NCI-H1105 (cell line): ENCODE data around the gene CAT.
"Not testable (repeated sequence)": the region's sequence is repeated elsewhere in the genome, so short reads cannot be mapped to it uniquely, and the experiment has no call there.

Experiments
- DNase-seq: peaks from one replicate; lab custom pipeline; 2025; lab: John Stamatoyannopoulos, UW

Gene CAT

DNA sequence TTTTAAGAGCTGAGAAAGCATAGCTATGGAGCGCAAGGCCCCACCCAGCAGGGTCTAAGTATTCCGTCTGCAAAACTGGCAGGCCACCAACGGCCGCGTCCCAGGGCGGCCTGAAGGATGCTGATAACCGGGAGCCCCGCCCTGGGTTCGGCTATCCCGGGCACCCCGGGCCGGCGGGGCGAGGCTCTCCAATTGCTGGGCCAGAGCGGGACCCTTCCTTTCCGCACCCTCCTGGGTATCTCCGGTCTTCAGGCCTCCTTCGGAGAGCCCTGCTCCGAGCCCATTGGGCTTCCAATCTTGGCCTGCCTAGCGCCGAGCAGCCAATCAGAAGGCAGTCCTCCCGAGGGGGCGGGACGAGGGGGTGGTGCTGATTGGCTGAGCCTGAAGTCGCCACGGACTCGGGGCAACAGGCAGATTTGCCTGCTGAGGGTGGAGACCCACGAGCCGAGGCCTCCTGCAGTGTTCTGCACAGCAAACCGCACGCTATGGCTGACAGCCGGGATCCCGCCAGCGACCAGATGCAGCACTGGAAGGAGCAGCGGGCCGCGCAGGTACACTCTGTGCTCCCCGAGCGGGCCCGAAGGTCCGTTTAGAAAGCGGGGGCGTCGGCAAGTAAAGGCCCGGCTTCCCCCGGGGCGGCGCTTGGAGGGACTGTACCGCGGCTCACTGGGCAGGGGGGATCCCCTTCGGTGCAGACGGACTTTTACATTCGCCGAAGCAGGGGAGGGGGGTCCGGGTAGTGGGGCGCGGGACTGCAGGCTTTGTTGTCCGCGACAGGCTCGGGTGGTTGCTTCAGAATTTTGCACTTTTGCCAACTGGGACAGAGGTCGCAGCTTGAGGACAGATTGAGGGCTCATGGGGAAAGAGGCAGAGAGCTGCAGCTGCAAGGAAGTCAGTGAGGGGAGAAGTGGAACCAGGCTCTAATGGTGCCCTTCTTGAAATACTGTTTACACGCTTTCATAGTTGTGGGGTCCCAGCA, at the start of gene CAT:
CAT (plus strand) TSS at position 406 of the 979 bp plus-strand sequence; CDS start at position 486, 80 bp downstream.
- peak; percentile 97 for DNase-seq

DNA sequence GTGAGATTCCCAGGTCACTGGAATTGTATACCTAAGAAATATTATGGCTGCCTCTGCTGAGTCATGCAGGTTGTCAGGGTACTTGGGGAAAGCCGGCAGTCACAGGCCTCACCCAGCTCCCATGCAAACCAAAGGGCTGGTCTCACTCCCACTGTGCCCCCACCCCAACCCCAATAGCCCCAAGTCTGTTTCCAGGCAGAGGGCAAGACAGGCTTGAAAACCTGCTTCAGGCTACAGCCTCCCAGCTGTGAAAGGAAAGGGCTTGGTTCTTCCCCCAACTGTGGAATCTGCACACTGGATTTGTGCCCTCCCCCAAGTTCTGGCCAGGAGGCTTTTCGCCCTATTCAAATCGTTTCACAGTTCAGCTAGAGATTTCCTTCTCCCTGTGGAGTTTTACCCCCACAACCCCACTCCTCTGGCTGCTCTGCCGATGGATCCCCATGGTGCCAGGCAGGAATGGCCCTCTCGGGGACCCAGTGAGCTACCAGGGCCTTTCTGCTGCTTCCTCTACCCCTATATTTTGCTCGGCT, 43.9 kb upstream of the CAT start:
- DNase-seq, result no peak

DNA sequence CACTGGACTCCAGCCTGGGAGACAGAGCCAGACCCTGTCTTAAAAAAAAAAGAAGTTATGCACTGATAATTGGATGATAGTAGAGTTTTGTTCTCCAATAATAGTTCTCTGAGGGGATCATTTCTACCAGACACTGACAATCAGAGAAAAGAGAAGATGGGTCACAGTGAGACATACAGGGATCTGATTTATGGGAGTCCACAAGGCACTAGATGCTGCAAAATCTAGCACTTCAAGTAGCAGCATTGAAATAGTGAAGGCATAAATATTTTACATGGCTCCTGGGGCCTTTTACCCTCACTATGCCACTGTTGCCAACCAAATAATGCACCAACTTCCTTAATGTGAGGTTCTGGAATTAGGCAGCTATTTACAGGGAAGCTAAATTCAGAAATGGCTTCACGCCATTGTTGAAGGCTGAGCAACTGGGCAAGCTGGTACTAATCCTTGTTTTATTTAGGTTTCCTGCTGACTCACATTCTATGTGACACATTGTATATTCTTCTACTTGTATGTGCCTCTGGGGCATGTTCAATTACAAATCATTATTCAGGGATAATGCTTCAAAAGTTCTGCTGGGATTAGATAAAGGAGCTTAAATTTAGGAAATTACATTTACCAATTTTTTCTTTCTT, 42.7 kb upstream of the CAT start:
- DNase-seq, result no peak

DNA sequence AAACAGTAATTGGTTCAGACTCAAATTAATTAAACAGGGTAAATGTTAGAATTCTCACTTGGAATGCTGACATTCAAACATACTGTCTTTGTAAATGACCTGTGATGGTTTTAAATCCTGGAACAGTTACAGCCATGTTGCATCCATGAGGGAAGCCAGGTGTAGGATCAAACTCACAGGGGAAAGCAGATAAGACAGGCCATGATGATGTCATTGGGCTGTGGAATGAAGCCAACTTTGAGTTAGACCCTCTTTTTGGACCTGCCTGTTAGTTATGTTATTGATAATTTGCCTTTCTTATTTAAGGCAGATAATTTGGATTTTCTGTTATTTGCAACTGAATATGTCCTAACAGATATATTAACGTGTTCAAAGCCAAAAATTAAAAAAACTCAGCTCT, 41.6 kb upstream of the CAT start:
- no peak for DNase-seq

DNA sequence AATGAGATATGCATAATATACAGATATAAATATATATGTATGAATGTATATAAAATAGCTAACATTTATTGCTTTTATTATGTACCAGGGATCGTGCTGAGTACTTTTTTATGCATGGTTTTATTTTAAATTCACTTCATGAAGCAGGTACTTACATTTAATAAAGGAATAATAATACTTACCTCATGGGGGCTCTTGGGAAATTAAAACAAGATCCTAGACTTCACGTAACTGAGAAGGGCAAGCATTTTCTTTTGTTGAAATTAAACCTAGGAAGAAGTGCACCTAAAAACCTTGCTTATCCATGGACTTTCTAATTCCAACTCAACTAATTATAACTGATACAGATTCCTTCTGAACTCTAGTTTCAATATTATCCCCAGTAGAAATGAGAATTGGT, 40.9 kb upstream of the CAT start:
- no peak for DNase-seq

DNA sequence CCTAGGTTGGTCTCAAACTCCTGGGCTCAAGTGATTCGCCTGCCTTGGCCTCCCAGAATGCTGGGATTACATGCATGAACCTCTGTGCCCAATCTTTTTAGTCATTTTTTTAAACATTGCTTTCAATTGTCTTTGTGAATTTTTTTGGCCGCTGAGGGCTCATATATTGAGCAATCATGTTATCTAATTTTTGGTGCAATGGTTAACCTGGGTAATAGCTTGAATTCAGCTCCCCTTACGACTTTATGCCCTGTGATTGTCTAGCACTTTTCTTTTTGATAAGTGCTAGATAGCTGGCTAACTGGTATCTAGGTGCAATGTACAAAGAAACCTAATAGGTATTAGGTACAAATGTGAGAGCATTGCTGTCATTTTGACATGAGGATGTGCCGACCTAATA, 35.3 kb upstream of the CAT start:
- DNase-seq, result no peak

DNA sequence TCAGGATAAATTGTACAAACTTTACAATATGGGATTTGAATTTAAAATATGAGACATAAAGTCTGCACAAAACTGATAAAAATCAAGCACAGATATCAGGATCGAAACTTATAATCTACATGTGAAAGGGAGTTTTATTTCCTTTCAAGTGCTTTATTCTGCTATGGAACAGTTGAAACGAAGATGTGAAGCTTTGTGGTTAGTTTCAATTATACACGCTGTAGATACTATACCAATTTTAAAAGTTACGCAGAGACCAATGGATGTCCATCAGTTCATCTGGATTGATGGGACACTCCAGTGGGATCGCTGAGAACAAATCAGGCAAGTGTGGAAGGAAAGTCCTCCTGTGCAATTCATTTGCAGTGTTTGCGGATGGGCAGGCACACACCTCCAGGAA, 34.5 kb upstream of the CAT start:
- no peak for DNase-seq

DNA sequence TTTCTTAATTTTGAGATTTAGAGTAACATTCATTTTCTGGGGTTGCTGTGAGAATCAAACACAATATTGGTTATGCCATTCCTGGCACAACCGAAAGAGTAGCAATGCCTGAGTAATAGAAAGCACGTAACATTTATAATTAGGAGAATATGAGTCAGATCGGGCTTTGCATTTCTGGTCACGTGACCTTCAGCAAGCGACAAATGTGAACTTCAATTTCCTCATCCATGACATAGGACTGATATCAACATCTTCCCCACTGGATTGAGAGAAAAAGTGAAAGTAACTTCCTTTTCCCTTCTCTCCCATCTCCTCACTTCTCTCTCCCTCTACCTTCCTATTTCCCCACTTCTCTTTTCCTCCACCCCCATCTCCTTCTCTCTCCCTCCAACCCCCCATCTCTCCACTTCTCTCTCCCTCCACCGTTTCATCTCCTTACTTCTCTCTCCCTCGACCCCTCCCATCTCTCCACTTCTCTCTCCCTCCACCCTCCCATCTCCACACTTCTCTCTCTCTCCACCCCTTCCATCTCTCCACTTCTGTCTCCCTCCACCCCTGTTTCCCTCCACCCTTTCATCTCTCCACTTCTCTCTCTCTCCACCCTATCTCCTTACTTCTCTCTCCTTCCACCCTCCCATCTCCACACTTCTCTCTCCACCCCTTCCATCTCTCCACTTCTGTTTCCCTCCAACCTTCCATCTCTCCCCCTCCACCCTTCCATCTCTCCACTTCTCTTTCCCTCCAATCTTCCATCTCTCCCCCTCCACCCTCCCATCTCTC, 33.5 kb upstream of the CAT start:
- DNase-seq, result no peak

DNA sequence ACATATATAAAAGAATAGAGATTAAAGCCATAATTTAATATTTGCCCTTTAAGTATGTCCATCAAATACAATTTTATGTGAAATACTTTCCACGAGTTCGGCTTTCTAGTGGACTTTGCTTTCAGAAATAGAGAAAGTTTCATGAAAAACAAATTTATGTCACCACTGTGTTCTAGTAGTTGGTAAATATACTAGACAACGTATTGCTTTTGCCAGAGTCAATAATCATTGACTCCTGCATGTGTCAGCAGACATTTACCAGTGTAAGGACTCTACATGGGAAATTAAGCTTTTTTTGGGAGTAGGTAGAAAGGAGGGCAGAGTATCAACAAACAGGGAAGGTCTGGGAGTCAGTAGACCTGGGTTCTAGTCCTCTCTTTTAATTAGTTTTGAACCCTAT, 32.3 kb upstream of the CAT start:
- DNase-seq, result no peak

DNA sequence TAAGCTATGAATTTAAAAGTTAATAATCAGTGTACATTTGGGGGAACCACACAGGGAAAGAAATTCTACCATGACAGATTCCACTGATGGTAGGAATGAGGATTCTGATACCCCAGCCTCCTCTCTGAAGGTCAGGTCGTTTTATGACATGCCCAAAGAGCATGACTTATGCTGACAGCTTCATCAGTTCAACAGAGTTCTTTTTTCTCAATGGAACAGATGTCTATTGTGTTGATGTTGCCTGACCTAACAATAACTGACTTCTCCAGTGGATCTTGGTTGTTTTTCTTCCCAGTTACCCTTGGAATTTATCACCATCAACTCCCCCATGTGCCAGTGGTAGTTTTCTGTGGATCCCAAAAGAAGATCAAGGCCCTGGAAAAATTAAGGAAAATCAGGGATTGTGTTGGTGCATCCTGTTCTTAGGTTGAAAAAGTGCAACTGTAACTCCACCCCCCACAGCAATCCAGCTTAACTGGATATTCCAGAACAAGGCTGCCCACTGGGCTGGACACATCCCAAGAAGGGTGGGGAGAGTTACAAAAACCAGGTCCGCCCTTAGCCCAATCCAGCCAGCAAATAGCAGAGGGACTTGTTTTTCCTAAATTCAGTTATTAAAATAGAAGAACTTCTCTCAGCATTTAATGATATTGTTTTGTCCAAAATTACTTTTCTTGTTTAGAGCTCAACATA, 31.5 kb upstream of the CAT start:
- DNase-seq, result no peak

DNA sequence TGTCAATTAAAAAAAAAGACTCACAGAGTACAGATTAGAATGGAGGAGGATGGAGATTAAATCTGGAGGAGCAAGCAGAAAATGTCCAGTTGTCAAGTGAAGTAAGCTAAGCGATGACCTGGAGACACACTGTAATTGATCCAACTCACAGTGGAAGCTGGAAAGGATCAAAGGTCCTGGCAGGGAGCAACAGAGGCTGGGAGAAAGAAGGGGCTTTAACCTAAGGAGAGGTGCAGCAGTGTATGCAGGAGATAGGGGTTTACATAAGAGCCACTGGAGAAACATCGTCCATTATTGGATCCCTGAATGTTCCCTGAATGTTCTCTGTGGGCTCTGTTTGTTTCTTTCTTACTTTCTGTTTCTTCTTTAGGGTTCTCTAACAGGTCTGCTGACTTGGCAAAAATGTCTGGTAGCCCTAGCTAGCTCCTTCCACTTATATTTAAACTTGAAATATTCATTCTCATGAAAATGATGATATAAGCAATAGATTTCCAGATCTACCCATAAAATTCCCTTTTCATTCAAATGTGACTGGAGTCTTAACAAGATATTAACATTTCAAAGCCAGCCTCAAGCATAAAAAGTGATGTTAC, 30.1 kb upstream of the CAT start:
- no peak for DNase-seq

DNA sequence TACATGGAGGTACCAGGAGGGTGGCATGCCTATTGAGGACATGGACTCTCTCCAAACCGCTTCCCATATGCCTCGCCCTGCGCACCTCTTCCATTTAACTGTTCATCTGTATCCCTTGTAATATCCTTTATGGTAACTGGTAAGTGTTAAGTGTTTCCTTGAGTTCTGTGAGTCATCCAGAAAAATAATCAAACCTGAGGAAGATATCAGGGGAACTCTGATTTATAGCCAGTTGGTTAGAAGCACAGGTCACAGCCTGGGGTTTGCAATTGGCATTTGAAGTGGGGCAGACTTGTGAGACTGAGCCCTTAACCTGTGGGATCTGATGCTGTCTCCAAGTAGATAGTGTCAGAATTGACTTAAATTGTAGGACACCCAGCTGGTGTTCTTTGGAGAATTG, 27.6 kb upstream of the CAT start:
- no peak for DNase-seq

DNA sequence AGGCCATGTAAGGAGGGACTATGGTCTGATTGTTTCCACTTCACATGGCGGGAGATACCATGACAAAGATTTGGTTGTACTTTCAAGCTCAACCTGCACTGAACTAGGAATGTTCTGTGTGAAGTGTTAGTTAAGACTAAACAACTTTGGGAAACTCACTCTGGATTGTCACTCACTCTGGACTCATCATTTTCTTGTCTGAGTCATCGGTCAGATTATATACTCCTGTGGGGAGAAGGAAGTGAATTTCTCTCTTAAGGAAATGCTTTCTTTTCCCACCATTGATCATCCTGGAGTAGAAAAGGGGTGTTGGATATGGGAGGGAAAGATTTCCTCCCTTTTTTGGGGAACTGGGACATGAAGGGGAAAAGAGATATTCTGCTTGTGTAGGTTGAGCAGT, 26.9 kb upstream of the CAT start:
- DNase-seq, result no peak

DNA sequence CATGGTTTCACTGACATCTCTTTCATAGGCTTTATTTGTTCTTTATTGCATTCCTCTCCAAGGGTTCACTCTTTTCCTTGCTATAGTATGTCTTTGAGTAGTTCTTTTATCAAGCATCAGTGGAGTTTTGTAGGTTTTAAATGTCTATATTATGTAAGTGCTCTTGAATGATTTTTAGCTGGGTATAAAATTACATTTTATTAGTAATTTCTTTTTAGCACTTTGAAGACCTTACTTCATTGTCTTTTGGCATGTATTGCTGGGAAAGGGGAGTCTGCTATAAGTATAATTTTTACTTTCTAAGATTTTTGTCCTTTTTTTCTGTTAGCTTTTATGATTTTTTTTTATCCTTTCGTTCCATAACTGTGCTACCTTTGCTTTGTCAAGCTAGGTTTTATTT, 25.5 kb upstream of the CAT start:
- no peak for DNase-seq

DNA sequence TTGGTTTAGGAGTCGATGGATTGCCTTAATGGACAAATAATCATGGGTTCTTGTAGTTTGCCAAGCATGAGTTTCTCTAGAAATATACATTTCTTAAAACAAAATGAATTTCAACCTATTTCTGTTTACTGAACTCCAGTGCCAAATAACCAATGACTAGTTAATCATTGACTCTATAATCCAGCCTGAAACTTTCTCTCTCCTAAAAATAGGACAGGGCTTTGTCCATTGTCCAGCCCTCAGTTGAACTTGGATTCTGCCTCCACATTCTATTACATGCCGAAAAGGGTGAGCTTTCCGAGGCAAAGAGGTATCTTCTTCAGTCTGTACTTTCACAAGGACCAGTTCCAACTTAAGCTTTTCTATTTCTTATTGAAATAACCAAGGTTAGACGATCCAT, 23.2 kb upstream of the CAT start:
- DNase-seq, result no peak

DNA sequence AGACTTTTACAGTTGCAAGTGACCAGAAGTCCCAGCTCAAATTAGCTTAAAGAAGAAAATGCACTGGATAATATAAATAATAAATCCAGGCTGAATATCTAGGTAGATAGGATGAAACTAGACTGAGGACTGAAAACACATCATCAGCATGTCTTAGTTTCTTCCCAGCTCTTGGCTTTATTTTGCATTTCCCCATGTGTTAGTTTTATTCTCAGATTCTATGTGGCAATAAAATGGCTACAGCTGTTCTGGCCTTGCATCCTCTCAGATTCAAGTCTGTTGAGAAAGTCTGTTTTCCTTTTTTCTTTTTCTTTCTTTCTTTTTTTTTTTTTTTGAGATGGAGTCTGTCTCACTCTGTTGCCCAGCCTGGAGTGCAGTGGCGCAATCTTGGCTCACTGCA, 22.6 kb upstream of the CAT start:
- DNase-seq, result no peak

DNA sequence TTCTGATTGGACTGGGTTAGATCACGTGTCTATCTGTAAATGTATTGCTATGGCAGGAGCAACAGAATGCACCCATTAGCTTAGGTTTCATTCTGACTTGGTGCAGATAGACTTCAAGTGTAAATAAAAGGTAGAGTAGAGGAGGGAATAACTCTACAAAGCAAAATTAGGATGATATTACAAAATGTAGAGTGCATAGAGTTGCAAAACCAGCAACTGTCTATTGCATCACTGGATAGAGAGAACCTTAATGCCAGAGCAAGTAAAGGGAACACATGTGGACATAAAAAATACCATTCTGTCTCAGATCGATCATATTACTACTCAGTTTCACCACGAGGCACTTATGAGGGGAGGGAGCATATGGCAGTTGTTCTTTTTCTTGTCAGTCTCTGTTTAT, 22.0 kb upstream of the CAT start:
- DNase-seq, result no peak

DNA sequence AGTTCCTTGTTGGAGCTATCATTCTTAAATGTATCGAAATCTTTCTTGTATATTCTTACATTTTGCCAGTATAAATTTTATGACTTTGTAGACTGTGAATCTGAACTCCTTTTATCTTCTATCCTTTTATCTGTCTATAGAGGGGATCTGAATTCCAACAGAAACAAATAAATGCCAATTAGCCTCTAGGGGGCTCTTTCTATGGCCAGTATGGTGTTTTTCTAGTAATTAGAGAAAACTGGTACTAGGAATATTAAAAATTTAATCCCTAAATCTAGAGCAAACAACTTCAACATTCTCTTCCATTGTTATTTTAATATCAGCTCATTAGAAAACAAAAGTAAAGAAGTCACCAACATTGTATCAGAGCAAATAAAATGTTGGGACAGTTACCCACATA, 21.5 kb upstream of the CAT start:
- DNase-seq, result no peak

DNA sequence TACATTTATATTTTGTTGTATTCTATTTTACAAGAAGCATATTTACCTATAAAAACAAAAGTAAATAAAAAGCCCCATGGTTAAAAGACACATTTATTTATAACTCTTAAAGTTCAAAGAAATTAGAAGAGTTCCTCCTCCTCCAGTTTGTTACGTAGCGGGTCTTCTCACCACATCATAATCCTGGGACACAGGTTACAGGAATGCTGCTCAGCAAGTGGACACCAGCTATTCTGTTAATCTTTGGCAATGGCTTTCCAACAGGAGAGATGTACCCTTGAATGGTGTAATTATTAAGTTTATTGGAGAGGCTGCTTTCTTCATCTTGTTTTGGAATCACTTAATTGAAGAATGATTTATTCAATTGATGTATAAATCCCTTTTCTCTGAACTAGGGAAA, 19.6 kb upstream of the CAT start:
- no peak for DNase-seq

DNA sequence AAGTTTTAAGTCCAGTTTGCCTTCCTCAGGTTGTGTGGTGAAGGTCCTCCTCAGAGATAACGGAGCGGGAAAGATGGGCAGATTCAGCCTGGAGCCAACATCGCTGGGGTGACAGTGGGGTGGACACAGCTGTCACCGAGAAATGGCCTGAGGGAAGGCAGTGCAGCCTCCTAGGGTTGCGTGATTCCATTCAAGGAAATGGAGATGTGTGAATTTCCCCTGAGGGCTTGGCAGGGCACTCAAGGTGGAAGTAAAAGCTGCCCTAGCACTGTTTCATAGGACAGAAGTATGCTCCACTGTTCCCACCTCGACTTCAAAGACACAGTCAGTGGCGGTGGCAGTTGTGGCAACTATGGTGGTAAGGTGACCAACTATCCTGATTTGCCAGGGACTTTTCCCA, 15.4 kb upstream of the CAT start:
- DNase-seq, result no peak

DNA sequence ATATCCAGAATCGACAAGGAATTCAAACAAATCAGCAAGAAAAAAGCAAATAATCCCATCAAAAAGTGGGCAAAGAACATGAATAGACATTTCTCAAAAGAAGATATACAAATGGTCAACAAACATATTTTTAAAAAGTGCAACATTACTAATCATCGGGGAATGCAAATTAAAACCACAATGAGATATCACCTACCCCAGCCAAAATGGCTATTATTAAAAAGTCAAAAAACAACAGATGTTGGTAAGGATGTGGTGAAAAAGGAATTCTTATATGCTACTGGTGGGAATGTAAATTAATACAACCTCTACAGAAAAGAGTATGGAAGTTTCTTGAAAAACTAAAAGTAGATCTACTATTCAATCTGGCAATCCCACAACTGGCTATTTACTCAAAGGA, 13.9 kb upstream of the CAT start:
- not testable (repeated sequence) for DNase-seq

DNA sequence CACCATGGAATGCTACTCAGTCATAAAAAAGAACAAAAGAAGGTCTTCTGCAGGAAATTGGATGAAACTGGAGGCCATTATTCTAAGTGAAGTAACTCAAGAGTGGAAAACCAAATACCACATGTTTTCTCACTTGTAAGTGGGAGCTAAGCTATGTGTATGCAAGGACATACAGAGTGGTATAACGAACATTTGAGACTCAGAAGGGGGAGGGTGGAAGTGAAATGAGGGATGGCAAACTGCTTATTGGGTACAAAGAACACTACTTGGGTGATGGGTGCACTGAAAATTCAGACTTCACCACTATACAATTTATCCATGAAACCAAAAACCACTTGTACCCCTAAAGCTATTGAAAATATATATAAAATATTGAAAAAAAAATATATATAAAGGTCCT, 13.4 kb upstream of the CAT start:
- DNase-seq, result no peak
